RWPE2 (cell line): ENCODE measurements around the gene DCTN3.
A peak's percentile ranks its signal among the peaks of the same experiment; 100 is the strongest.

Experiments used
- ATAC-seq: fragments of 200-7000 bp; cut with Tn5 transposase; 3 replicates; pipeline ENCODE4 v1.9.1; 2021; ENCODE audit warnings: low read depth
- DNase-seq: peaks from one replicate; pipeline ENCODE4 v3.0.0-alpha.2; 2020; ENCODE audit warnings: low spot score
- H3K27ac ChIP-seq: fragments of 450-650 bp; 2 replicates; pipeline ENCODE4 v1.5.1; 2017; ENCODE audit warnings: mild to moderate bottlenecking; ENCODE audit not compliant: poor library complexity, severe bottlenecking
- H3K27me3 ChIP-seq: fragments of 250-450 bp; sonication (Bioruptor Pico); 2 replicates; pipeline ENCODE4 v1.5.1; 2021; ENCODE audit warnings: mild to moderate bottlenecking, moderate library complexity; ENCODE audit not compliant: insufficient read depth, poor library complexity, severe bottlenecking
- H3K36me3 ChIP-seq: fragments of 250-450 bp; sonication (Bioruptor Pico); 2 replicates; pipeline ENCODE4 v1.5.1; 2020; ENCODE audit warnings: low read depth, mild to moderate bottlenecking, moderate library complexity
- H3K4me1 ChIP-seq: fragments of 250-450 bp; sonication (Bioruptor Pico); 2 replicates; pipeline ENCODE4 v1.5.1; 2021; ENCODE audit warnings: mild to moderate bottlenecking, moderate library complexity; ENCODE audit not compliant: insufficient read depth, poor library complexity, severe bottlenecking
- H3K4me3 ChIP-seq: fragments of 250-450 bp; sonication (Bioruptor Pico); 2 replicates; pipeline ENCODE4 v1.5.1; 2021; ENCODE audit warnings: mild to moderate bottlenecking, moderate library complexity; ENCODE audit not compliant: severe bottlenecking
- H3K9me3 ChIP-seq: fragments of 250-450 bp; sonication (Bioruptor Pico); 2 replicates; pipeline ENCODE4 v1.5.1; 2021; ENCODE audit warnings: mild to moderate bottlenecking, moderate library complexity; ENCODE audit not compliant: severe bottlenecking
- TF ChIP-seq, protein P1 (sequence below): fragments of 450-650 bp; IDR thresholded peaks from one replicate; pipeline ENCODE4 v1.5.1; 2017; ENCODE audit warnings: mild to moderate bottlenecking, moderate library complexity; ENCODE audit not compliant: poor library complexity, severe bottlenecking

DCTN3 gene

GRCh38 chr9:34634551-34635248 lies 14.4 kb upstream of the DCTN3 start:
- no peak for DNase-seq
- TF ChIP-seq, protein P1, sequence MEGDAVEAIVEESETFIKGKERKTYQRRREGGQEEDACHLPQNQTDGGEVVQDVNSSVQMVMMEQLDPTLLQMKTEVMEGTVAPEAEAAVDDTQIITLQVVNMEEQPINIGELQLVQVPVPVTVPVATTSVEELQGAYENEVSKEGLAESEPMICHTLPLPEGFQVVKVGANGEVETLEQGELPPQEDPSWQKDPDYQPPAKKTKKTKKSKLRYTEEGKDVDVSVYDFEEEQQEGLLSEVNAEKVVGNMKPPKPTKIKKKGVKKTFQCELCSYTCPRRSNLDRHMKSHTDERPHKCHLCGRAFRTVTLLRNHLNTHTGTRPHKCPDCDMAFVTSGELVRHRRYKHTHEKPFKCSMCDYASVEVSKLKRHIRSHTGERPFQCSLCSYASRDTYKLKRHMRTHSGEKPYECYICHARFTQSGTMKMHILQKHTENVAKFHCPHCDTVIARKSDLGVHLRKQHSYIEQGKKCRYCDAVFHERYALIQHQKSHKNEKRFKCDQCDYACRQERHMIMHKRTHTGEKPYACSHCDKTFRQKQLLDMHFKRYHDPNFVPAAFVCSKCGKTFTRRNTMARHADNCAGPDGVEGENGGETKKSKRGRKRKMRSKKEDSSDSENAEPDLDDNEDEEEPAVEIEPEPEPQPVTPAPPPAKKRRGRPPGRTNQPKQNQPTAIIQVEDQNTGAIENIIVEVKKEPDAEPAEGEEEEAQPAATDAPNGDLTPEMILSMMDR, result no peak
- peaks cover 10% of the 10 kb centered on the region; the same call in 1 of the 2 replicates for H3K36me3 ChIP-seq
- no peak overlapping the region for H3K4me3 ChIP-seq
- no peaks in the 10 kb centered on the region for H3K9me3 ChIP-seq
- peaks cover 7% of the 10 kb centered on the region for H3K27me3 ChIP-seq
- ATAC-seq, result no peak
- no peak overlapping the region for H3K27ac ChIP-seq
- H3K4me1 ChIP-seq, result no peaks in the 10 kb centered on the region

GRCh38 chr9:34633851-34634550 lies 13.7 kb upstream of the DCTN3 start:
- DNase-seq (no peak), ATAC-seq (peak; percentile 46)
- Histone ChIP-seq H3K4me3 (no peak overlapping the region), H3K27ac (no peak overlapping the region), H3K36me3 (peaks cover 10% of the 10 kb centered on the region; the same call in 1 of the 2 replicates), H3K4me1 (no peaks in the 10 kb centered on the region), H3K9me3 (no peaks in the 10 kb centered on the region), H3K27me3 (peaks cover 14% of the 10 kb centered on the region)
- TF ChIP-seq, protein P1, result peak; percentile 91

GRCh38 chr9:34633166-34633565 lies 12.9 kb upstream of the DCTN3 start:
- H3K9me3 ChIP-seq, result no peaks in the 10 kb centered on the region
- no peak overlapping the region for H3K27ac ChIP-seq
- DNase-seq (no peak), ATAC-seq (no peak)
- TF ChIP-seq, protein P1, result no peak
- H3K36me3 ChIP-seq, result peaks cover 10% of the 10 kb centered on the region; the same call in 1 of the 2 replicates
- H3K4me1 ChIP-seq, result peaks cover 2% of the 10 kb centered on the region
- H3K4me3 ChIP-seq, result no peak overlapping the region
- peaks cover 20% of the 10 kb centered on the region for H3K27me3 ChIP-seq

GRCh38 chr9:34630402-34631154 lies 10.3 kb upstream of the DCTN3 start:
- peaks cover 42% of the 10 kb centered on the region for H3K27me3 ChIP-seq
- no peaks in the 10 kb centered on the region for H3K9me3 ChIP-seq
- TF ChIP-seq, protein P1, result no peak
- ATAC-seq, result no peak
- peaks cover 2% of the 10 kb centered on the region for H3K4me1 ChIP-seq
- no peak overlapping the region for H3K27ac ChIP-seq
- DNase-seq, result no peak
- peaks cover 7% of the 10 kb centered on the region; the same call in 1 of the 2 replicates for H3K36me3 ChIP-seq
- no peak overlapping the region for H3K4me3 ChIP-seq
